Tibial nerve (tissue), 4 donors: ENCODE results near the gene EDN1.

Experiments used
- CTCF ChIP-seq, 5 experiments: fragments of 200-600 bp in 3 of 5; fragments of 450-650 bp in 2 of 5; sonication (generic) in 3 of 5; IDR thresholded peaks; one replicate each; pipeline ENCODE4 v1.5.1; 2016 to 2019; ENCODE audit warnings: antibody characterized with exemption in 5 of 5, mild to moderate bottlenecking in 3 of 5, moderate library complexity in 2 of 5
- EP300 ChIP-seq, 2 donors: sonication (generic); formaldehyde crosslinking; IDR thresholded peaks; one replicate each; pipeline ENCODE4 v1.6.1; 2017; ENCODE audit warnings: antibody characterized with exemption in 2 of 2, mild to moderate bottlenecking in 1 of 2
- POLR2A ChIP-seq, 2 donors: fragments of 450-650 bp; IDR thresholded peaks; one replicate each; pipeline ENCODE4 v1.6.1; 2017; ENCODE audit warnings: antibody characterized with exemption in 2 of 2, mild to moderate bottlenecking in 2 of 2, moderate library complexity in 2 of 2

GRCh38 chr6:12324748-12325147, 34.6 kb downstream of the EDN1 start:
- TF ChIP-seq CTCF (IDR thresholded peaks at IDR 0.05) (no peak), EP300 (IDR thresholded peaks at IDR 0.05) (no peak), POLR2A (IDR thresholded peaks at IDR 0.05) (no peak)
